ENCODE data around the gene SACM1L.

DNA sequence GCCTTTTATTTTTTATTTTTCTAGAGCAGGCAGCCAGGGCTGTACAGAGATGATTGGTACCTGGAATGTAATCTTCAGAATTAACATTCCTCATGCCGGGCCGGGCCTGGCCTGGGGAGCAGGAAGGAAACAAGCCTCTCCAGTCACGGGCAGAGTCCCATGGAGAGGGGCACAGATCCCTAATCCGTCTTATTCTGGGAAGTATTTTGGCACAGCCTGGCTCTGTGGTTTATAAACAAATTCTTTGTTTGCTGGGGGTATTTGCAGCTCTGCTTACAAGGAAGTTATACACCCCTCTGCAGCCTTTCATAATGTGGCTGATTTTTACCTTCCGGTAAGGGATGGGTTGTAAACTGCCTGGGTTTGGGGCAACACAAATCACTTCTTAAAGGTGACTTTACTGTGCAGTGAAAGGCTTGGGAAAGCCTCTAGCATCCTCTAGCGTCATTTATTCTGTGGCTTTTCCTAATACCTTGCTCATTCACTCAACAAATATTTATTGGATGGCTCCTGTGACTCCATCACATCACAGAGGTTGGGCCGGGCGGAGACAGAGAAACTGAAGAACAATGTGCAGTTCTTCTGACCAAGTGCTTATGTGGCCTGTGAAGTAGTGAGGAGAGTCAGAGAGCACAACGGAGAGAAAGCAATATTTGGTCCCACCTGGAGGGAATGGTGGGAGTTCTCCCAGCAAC, 104.4 kb downstream of the SACM1L start:
- TF ChIP-seq POLR2AphosphoS5 (IDR thresholded peaks at IDR 0.05; ENCODE audit: low read depth, low read length) (no peak), SIN3A (IDR thresholded peaks at IDR 0.05; ENCODE audit: borderline replicate concordance, insufficient read depth, low read length) (no peak), FOXP2 (optimal IDR thresholded peaks at IDR 0.05; ENCODE audit: borderline replicate concordance, extremely low read depth, extremely low read length, insufficient read depth) (no peak), TAF1 (IDR thresholded peaks at IDR 0.05; ENCODE audit: borderline replicate concordance, insufficient read depth, low read length) (no peak)
- TF ChIP-seq, protein P1, sequence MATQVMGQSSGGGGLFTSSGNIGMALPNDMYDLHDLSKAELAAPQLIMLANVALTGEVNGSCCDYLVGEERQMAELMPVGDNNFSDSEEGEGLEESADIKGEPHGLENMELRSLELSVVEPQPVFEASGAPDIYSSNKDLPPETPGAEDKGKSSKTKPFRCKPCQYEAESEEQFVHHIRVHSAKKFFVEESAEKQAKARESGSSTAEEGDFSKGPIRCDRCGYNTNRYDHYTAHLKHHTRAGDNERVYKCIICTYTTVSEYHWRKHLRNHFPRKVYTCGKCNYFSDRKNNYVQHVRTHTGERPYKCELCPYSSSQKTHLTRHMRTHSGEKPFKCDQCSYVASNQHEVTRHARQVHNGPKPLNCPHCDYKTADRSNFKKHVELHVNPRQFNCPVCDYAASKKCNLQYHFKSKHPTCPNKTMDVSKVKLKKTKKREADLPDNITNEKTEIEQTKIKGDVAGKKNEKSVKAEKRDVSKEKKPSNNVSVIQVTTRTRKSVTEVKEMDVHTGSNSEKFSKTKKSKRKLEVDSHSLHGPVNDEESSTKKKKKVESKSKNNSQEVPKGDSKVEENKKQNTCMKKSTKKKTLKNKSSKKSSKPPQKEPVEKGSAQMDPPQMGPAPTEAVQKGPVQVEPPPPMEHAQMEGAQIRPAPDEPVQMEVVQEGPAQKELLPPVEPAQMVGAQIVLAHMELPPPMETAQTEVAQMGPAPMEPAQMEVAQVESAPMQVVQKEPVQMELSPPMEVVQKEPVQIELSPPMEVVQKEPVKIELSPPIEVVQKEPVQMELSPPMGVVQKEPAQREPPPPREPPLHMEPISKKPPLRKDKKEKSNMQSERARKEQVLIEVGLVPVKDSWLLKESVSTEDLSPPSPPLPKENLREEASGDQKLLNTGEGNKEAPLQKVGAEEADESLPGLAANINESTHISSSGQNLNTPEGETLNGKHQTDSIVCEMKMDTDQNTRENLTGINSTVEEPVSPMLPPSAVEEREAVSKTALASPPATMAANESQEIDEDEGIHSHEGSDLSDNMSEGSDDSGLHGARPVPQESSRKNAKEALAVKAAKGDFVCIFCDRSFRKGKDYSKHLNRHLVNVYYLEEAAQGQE (IDR thresholded peaks at IDR 0.05; ENCODE audit: insufficient read depth in 1 of 2, low read depth in 2 of 2, low read length in 2 of 2), result no peak

Measured in PFSK-1 (cell line).